GM12874 (cell line): Measurements from ENCODE around the gene PACS2.

Experiments
- TF ChIP-seq, protein P1 (sequence below): IDR thresholded peaks from 2 replicates; pipeline ENCODE4 v1.5.1; 2011; ENCODE audit warnings: low read depth, mild to moderate bottlenecking, control low read depth, low read length, moderate library complexity; ENCODE audit not compliant: insufficient read depth

PACS2 gene

GRCh38 chr14:105409364-105409763 lies 94.8 kb downstream of the PACS2 start:
- TF ChIP-seq, protein P1, sequence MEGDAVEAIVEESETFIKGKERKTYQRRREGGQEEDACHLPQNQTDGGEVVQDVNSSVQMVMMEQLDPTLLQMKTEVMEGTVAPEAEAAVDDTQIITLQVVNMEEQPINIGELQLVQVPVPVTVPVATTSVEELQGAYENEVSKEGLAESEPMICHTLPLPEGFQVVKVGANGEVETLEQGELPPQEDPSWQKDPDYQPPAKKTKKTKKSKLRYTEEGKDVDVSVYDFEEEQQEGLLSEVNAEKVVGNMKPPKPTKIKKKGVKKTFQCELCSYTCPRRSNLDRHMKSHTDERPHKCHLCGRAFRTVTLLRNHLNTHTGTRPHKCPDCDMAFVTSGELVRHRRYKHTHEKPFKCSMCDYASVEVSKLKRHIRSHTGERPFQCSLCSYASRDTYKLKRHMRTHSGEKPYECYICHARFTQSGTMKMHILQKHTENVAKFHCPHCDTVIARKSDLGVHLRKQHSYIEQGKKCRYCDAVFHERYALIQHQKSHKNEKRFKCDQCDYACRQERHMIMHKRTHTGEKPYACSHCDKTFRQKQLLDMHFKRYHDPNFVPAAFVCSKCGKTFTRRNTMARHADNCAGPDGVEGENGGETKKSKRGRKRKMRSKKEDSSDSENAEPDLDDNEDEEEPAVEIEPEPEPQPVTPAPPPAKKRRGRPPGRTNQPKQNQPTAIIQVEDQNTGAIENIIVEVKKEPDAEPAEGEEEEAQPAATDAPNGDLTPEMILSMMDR: no peak

DNA sequence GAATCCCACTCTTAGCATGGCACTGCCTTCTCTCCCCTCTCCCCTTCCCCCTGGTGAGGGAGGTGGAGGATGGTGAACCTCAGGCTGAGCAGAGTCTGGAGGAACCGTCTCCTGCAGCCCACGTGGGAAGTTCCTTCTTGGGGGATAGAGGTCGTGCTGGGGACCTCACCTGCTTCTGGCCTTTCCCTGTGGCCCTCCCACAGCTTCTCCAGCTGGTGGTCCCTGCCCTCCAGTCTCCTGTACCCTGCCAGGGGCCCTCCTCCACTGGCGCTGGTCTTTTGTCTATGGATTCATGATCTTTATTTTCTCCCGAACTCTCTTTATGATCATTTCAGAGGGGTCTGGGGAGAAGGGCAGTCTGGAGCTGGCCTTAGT lies 96.1 kb downstream of the PACS2 start:
- TF ChIP-seq, protein P1: no peak

- TF ChIP-seq, protein P1: no peak
Measured at GRCh38 chr14:105411017-105411941, 96.7 kb downstream of the PACS2 start.

- TF ChIP-seq, protein P1: no peak
Measured at GRCh38 chr14:105411985-105412770, 97.6 kb downstream of the PACS2 start.

DNA sequence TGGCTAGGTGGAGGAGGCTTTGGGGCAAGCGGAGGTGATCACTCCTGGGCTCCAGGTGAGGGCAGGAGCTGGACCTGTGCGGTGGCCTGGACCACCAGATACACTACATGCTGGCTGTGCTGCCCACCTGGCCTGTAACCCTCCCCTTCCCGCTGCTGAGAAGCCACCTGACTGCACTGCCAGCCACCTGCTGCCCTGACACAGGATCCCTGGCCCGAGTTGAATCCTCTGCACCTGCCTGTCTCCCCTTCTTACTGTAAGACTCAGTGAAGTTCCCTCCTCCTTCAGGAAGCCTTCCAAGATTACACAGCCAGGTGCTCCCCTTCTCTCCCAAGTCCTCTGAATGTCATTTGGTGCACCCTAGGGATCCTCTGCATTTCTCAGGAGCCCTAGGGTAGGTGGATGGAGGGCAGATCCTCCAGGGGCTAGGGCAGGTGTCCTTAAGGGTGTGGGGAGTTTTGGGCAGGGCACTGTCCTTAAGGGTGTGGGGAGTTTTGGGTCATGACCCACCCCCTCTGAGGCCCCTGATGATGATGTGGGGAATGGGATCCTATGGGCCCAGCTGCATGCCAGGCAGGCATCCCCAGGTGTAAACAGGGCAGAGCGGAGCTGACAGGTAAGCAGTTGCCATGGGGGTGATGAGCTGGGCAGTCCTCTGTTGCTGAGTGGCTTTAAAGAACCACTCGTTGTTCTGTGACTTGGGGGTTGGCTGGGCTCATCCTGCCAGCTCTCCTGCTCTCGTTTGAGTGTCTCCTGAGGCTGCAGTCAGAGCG lies 98.4 kb downstream of the PACS2 start:
- TF ChIP-seq, protein P1: no peak

DNA sequence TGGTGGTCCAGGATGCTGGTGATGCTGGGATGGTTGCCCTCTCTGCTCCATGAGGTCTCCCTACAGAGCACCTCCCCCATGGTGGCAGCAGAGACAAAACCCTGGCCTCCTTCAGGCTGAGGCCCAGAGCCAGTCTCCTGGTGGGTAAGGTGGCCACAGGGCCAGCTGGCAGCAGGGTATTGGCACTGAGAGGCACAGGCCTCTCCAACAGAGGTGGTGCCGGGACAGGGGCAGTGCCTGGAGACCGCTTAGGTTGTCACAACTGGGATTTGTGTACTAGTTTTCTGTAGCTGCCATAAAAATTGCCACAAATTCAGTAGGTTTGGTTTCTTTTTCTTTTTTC lies 99.0 kb downstream of the PACS2 start:
- TF ChIP-seq, protein P1: no peak
